A549 (cell line): Measurements from ENCODE around the gene SPPL2B. TPM values are rescaled to one million over a fixed set of nuclear protein-coding genes. Genes with fewer than 3 reads are reported as not detected.

Experiments
- ATAC-seq, 2 experiments: fragments of 200-7000 bp in 1 of 2; fragments of >200 bp in 1 of 2; cut with Nextera tagmentation in 1 of 2; cut with Tn5 transposase in 1 of 2; 3 replicates each; pipeline versions ENCODE4 v1.8.0 to v1.9.1; 2018 to 2020; ENCODE audit warnings: mild to moderate bottlenecking in 1 of 2, moderate library complexity in 1 of 2
- CTCF ChIA-PET: fragments of 300-600 bp; sonication (Branson Sonifier 250); formaldehyde crosslinking; extraction: SDS; loops from one replicate; lab custom pipeline; 2021; ENCODE audit warnings: antibody characterized with exemption, inconsistent platforms; lab: Yijun Ruan, JAX
- POLR2A ChIA-PET: fragments of 350-600 bp; formaldehyde crosslinking; extraction: SDS; loops from one replicate; lab custom pipeline; 2021; ENCODE audit warnings: antibody characterized with exemption, inconsistent platforms; lab: Yijun Ruan, JAX
- DNase-seq, 2 experiments: peaks; one replicate each; pipeline versions ENCODE4 v3.0.0 to v3.0.0-alpha.2; 2011 to 2016; ENCODE audit warnings: low read depth in 1 of 2, low spot score in 1 of 2
- FAIRE-seq: peaks from 2 replicates; lab custom pipeline; 2011; peaks lifted over from hg19 to GRCh38; lab: Jason Lieb, UNC
- H3K27ac ChIP-seq, 2 experiments: fragments of >200 bp; sonication (Bioruptor Twin); formaldehyde crosslinking; 3 replicates each; pipeline ENCODE4 v1.5.1; 2016 to 2017
- H3K4me1 ChIP-seq: fragments of >200 bp; sonication (Bioruptor Twin); formaldehyde crosslinking; 3 replicates; pipeline ENCODE4 v1.6.1; 2016
- H3K4me2 ChIP-seq: fragments of >200 bp; sonication (Bioruptor Twin); formaldehyde crosslinking; 3 replicates; pipeline ENCODE4 v1.6.1; 2016
- H3K4me3 ChIP-seq: fragments of >200 bp; sonication (Bioruptor Twin); formaldehyde crosslinking; 3 replicates; pipeline ENCODE4 v1.5.1; 2016
- H3K9me3 ChIP-seq: fragments of >200 bp; sonication (Bioruptor Twin); formaldehyde crosslinking; 3 replicates; pipeline ENCODE4 v1.6.1; 2016
- BCL3 ChIP-seq: fragments of >200 bp; sonication (Bioruptor Twin); formaldehyde crosslinking; IDR thresholded peaks from 3 replicates; pipeline ENCODE4 v1.6.1; 2016
- CTCF ChIP-seq: fragments of >200 bp; sonication (Bioruptor Twin); formaldehyde crosslinking; IDR thresholded peaks from 3 replicates; pipeline ENCODE4 v1.5.1; 2016
- FOSL2 ChIP-seq, 2 experiments: fragments of 450-650 bp in 1 of 2; fragments of >200 bp in 1 of 2; sonication (Bioruptor Twin) in 1 of 2; formaldehyde crosslinking; IDR thresholded peaks; 2 replicates each; pipeline versions ENCODE4 v1.5.0 to v1.6.1; 2016 to 2020; ENCODE audit warnings: mild to moderate bottlenecking in 1 of 2, moderate library complexity in 1 of 2
- HDAC2 ChIP-seq: fragments of 200-600 bp; sonication (generic); IDR thresholded peaks from 2 replicates; pipeline ENCODE4 v1.6.1; 2016
- HEYL ChIP-seq: fragments of 250-450 bp; sonication (Bioruptor Pico); IDR thresholded peaks from 2 replicates; pipeline ENCODE4 v1.8.0; 2021; ENCODE audit warnings: mild to moderate bottlenecking, moderate library complexity
- MAX ChIP-seq: IDR thresholded peaks from 2 replicates; pipeline ENCODE4 v1.6.1; 2012
- NPAS2 ChIP-seq: fragments of 250-450 bp; sonication (Bioruptor Pico); IDR thresholded peaks from 2 replicates; pipeline ENCODE4 v1.8.0; 2022; ENCODE audit warnings: mild to moderate bottlenecking, moderate library complexity, borderline replicate concordance
- REST ChIP-seq: fragments of 200-600 bp; sonication (generic); IDR thresholded peaks from 2 replicates; pipeline ENCODE4 v1.6.1; 2016; ENCODE audit warnings: antibody characterized with exemption, mild to moderate bottlenecking, moderate library complexity
- RFX5 ChIP-seq: fragments of 450-650 bp; IDR thresholded peaks from 2 replicates; pipeline ENCODE4 v1.7.1; 2014; ENCODE audit warnings: antibody characterized with exemption, mild to moderate bottlenecking, moderate library complexity
- SREBF2 ChIP-seq: fragments of 450-650 bp; IDR thresholded peaks from 2 replicates; pipeline ENCODE4 v1.6.1; 2014; ENCODE audit warnings: mild to moderate bottlenecking, moderate library complexity
- TFCP2L1 ChIP-seq: fragments of 250-450 bp; sonication (Bioruptor Pico); IDR thresholded peaks from 2 replicates; pipeline ENCODE4 v1.5.0; 2021; ENCODE audit warnings: mild to moderate bottlenecking
- ZNF302 ChIP-seq: fragments of 250-450 bp; sonication (Bioruptor Pico); IDR thresholded peaks from 2 replicates; pipeline ENCODE4 v1.9.0; 2021; ENCODE audit warnings: inconsistent platforms, mild to moderate bottlenecking, moderate library complexity
- ZSCAN20 ChIP-seq: fragments of 250-450 bp; sonication (Bioruptor Pico); IDR thresholded peaks from 2 replicates; pipeline ENCODE4 v1.8.0; 2022; ENCODE audit warnings: mild to moderate bottlenecking, moderate library complexity
- WGBS: methylation state at CpG from one replicate; pipeline ENCODE4 v1.1.6; 2017; ENCODE audit errors: missing lambda C conversion rate; 5-methylcytosine and 5-hydroxymethylcytosine counted together
- polyA plus RNA-seq, 4 experiments: library from polyadenylated mRNA; depleted of rRNA in 3 of 4; stranded (reverse); fragments of >200 nt; fragmentation: RNase III in 1 of 4; extraction: RNeasy Plus Mini Kit Qiagen cat#74134 plus additional on column Dnase treatment in 1 of 4; gene quantifications; 2 replicates in 3 of 4; 3 replicates in 1 of 4; pipeline ENCODE4 v1.2.3, GENCODE V29; 2011 to 2017
- TF ChIP-seq, protein P1 (sequence below): fragments of 250-450 bp; sonication (Bioruptor Pico); IDR thresholded peaks from 2 replicates; pipeline ENCODE4 v1.5.0; 2021; ENCODE audit warnings: mild to moderate bottlenecking, moderate library complexity, borderline replicate concordance

Gene SPPL2B
- polyA plus RNA-seq, 2 of the 4 experiments (the other 2 are of a cell fraction): 11.3 to 36.5 TPM

GRCh38 chr19:2289714-2290435, 38.6 kb upstream of the SPPL2B start:
- peak overlapping the region; percentile 88 for H3K4me2 ChIP-seq
- POLR2A ChIA-PET: no interaction called here
- peak overlapping the region in 1 of 2 experiments; percentile 47; a peak in 3 of 6 replicates for H3K27ac ChIP-seq
- H3K9me3 ChIP-seq: no peaks in the 10 kb centered on the region
- peaks cover 5% of the 10 kb centered on the region; the same call in 2 of the 3 replicates for H3K4me1 ChIP-seq
- TF ChIP-seq ZNF302 (CRISPR knock-in tag) (no peak), ZSCAN20 (CRISPR knock-in tag) (no peak), FOSL2 (IDR thresholded peaks at IDR 0.05) (no peak), FOSL2 (CRISPR knock-in tag; IDR thresholded peaks at IDR 0.05) (no peak), HEYL (CRISPR knock-in tag) (no peak), BCL3 (no peak), REST (no peak), MAX (no peak), CTCF (no peak), TFCP2L1 (CRISPR knock-in tag) (no peak), HDAC2 (no peak), RFX5 (no peak), SREBF2 (no peak), NPAS2 (CRISPR knock-in tag) (no peak)
- TF ChIP-seq, protein P1, sequence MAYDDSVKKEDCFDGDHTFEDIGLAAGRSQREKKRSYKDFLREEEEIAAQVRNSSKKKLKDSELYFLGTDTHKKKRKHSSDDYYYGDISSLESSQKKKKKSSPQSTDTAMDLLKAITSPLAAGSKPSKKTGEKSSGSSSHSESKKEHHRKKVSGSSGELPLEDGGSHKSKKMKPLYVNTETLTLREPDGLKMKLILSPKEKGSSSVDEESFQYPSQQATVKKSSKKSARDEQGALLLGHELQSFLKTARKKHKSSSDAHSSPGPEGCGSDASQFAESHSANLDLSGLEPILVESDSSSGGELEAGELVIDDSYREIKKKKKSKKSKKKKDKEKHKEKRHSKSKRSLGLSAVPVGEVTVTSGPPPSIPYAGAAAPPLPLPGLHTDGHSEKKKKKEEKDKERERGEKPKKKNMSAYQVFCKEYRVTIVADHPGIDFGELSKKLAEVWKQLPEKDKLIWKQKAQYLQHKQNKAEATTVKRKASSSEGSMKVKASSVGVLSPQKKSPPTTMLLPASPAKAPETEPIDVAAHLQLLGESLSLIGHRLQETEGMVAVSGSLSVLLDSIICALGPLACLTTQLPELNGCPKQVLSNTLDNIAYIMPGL (CRISPR knock-in tag): no peak
- DNase-seq (no peak), ATAC-seq (peak; percentile 35 to 46; a peak in 3 of 6 replicates), FAIRE-seq (no peak)
- WGBS: 6% methylated on average over 15 of the region's 74 CpGs
- peak overlapping the region; percentile 40 for H3K4me3 ChIP-seq
- CTCF ChIA-PET: interaction anchor here (2.6 to 2.7 kb wide), 2 partner anchors 15 to 16 kb away, joined by 6 to 11 read pairs; no protein-coding TSS in a partner anchor
